Ovary (tissue), 9 donors: ENCODE results near the gene LAYN. TPM values are rescaled to one million over a fixed set of nuclear protein-coding genes. Genes with fewer than 3 reads are reported as not detected.

Experiments used
- DNase-seq, 5 donors: peaks; one replicate each; pipeline ENCODE4 v3.0.0-alpha.2; 2019 to 2020
- H3K27ac ChIP-seq, 2 donors: fragments of 200-600 bp; one replicate each; pipeline versions ENCODE4 v1.5.1 to v1.8.0; 2019 to 2022
- H3K27me3 ChIP-seq: fragments of 200-600 bp; one replicate; pipeline ENCODE4 v1.8.0; 2022
- H3K36me3 ChIP-seq: fragments of 200-600 bp; sonication (generic); one replicate; pipeline ENCODE4 v1.5.1; 2019
- H3K4me1 ChIP-seq: one replicate; pipeline ENCODE4 v1.8.1; 2013; ENCODE audit warnings: mild to moderate bottlenecking, moderate library complexity; ENCODE audit not compliant: insufficient read depth
- H3K4me3 ChIP-seq: fragments of 200-600 bp; sonication (generic); one replicate; pipeline ENCODE4 v1.5.1; 2017
- H3K9me3 ChIP-seq, 2 donors: fragments of 200-600 bp in 1 of 2; sonication (generic) in 1 of 2; one replicate each; pipeline versions ENCODE4 v1.5.1 to v1.8.1; 2013 to 2019; ENCODE audit warnings: mild to moderate bottlenecking in 1 of 2, moderate library complexity in 1 of 2
- CTCF ChIP-seq, 3 donors: fragments of 450-650 bp in 2 of 3; fragments of 200-600 bp in 1 of 3; IDR thresholded peaks; one replicate each; pipeline versions ENCODE4 v1.5.1 to v1.8.0; 2016 to 2022; ENCODE audit warnings: antibody characterized with exemption in 3 of 3, mild to moderate bottlenecking in 1 of 3
- EP300 ChIP-seq: sonication (generic); formaldehyde crosslinking; IDR thresholded peaks from one replicate; pipeline ENCODE4 v1.6.1; 2017; ENCODE audit warnings: antibody characterized with exemption
- POLR2A ChIP-seq: fragments of 450-650 bp; IDR thresholded peaks from one replicate; pipeline ENCODE4 v1.6.1; 2017; ENCODE audit warnings: antibody characterized with exemption, mild to moderate bottlenecking, moderate library complexity
- WGBS, 3 donors: extraction: QIAGEN DNeasy Blood & Tissue Kit in 1 of 3; methylation state at CpG; one replicate each; pipeline versions ENCODE4 v1.1.5 to v1.1.7; 2013 to 2017; 5-methylcytosine and 5-hydroxymethylcytosine counted together
- intact Hi-C, 4 donors: fragments of 100-400 bp; cut with DNase I; formaldehyde crosslinking; loops; one replicate each; pipeline versions ENCODE4 v1.11.0 to v1.15.1; 2022 to 2023
- polyA plus RNA-seq, 2 donors: library from polyadenylated mRNA; stranded (reverse); fragments of 200-250 nt in 1 of 2; fragments of 350-450 nt in 1 of 2; fragmentation: Illumina TruSeq in 1 of 2; extraction: RNeasy Lipid Tissue Mini Kit (QIAGEN cat#74804) in 1 of 2; gene quantifications; one replicate each; pipeline ENCODE4 v1.2.3, GENCODE V29; 2013 to 2014
- total RNA-seq, 7 donors: library from RNA; depleted of rRNA in 2 of 7; stranded (reverse); fragments of >200 nt in 2 of 7; fragmentation: NEBNext Ultra II Directional in 3 of 7; extraction: Animal tissue kit (Norgen Biotek cat#: 25700) in 3 of 7; gene quantifications; one replicate each; pipeline versions ENCODE4 v1.1.0 to v1.2.4, GENCODE V29; 2016 to 2023
- donor health status: DM: no; HTN: no; CAD: no; lungs with moderate emphysema.
- donor health status: DM: no; HTN: no; CAD: no.
- donor health status: Bipolar disorder and iron deficiency.
- donor health status: DM: yes; HTN: yes; CAD: no.
- donor health status: DM: no; HTN: no; CAD: no.
- donor health status: DM: yes; HTN: yes; CAD: no.

LAYN gene
- total and polyA plus RNA-seq, 9 donors = 17.8 to 45.7 (median 29.1) TPM

GRCh38 chr11:111521135-111521534 lies 19.4 kb upstream of the LAYN start:
- TF ChIP-seq EP300 (no peak), POLR2A (no peak), CTCF (IDR thresholded peaks at IDR 0.05) (no peak)
- Histone ChIP-seq H3K9me3 (no peaks in the 10 kb centered on the region), H3K4me1 (no peaks in the 10 kb centered on the region), H3K27ac (no peak overlapping the region), H3K4me3 (no peak overlapping the region), H3K36me3 (no peaks in the 10 kb centered on the region), H3K27me3 (no peaks in the 10 kb centered on the region)
- DNase-seq = no peak
- 62 to 77% (median 69%) methylated on average over 2 of the region's 2 CpGs for WGBS, 3 donors
- intact Hi-C loops = no loop called here

DNA sequence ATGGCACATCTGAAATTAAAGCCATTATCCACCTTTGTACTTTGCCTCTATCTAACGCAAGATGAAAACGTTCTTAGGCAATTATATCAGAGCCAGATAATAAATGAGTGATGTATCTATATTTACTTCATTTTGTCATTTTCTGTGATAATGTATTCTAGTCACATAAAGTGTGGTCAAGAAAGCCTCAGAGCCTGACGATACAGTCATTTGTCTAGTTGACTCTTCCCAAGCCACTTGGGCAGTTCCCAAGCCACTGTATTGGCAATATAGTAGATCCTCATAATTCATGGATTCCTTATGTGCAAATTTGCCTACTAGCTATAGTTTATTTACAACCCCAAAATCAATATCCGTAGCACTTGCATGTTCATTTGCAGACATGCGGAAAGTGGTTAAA lies 18.1 kb upstream of the LAYN start:
- no peak for DNase-seq
- Histone ChIP-seq H3K4me1 (no peaks in the 10 kb centered on the region), H3K27me3 (no peaks in the 10 kb centered on the region), H3K9me3 (no peaks in the 10 kb centered on the region), H3K4me3 (no peak overlapping the region), H3K27ac (no peak overlapping the region), H3K36me3 (no peaks in the 10 kb centered on the region)
- 81 to 84% (median 84%) methylated on average over 5 of the region's 5 CpGs for WGBS, 3 donors
- intact Hi-C loops = no loop called here
- no peak for TF ChIP-seq EP300
- no peak for TF ChIP-seq POLR2A
- no peak for TF ChIP-seq CTCF (IDR thresholded peaks at IDR 0.05)

DNA sequence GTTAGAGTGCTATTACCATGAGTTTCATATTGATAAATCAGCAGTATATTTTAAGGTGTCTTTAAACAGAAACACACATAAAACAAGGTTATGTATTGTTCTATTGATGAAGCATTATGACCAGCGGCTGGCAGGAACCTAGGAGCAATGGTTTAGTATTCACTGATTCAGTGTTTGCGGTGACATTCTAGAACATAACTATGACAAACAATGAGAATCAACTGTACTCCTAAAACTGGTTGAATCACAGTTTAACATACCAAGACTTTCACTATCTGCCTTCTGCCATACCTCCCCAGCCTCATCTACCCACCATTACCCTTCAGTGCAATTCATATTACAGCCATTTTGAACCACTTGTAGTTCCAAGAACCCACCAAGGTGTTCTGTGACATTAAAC lies 17.2 kb upstream of the LAYN start:
- no peak for DNase-seq
- WGBS, 3 donors = 89 to 97% (median 90%) methylated on average over 2 of the region's 2 CpGs
- Histone ChIP-seq H3K4me1 (no peaks in the 10 kb centered on the region), H3K27me3 (no peaks in the 10 kb centered on the region), H3K4me3 (no peak overlapping the region), H3K27ac (no peak overlapping the region), H3K36me3 (no peaks in the 10 kb centered on the region), H3K9me3 (no peaks in the 10 kb centered on the region)
- TF ChIP-seq CTCF (IDR thresholded peaks at IDR 0.05) (no peak), EP300 (no peak), POLR2A (no peak)
- intact Hi-C loops = no loop called here

DNA sequence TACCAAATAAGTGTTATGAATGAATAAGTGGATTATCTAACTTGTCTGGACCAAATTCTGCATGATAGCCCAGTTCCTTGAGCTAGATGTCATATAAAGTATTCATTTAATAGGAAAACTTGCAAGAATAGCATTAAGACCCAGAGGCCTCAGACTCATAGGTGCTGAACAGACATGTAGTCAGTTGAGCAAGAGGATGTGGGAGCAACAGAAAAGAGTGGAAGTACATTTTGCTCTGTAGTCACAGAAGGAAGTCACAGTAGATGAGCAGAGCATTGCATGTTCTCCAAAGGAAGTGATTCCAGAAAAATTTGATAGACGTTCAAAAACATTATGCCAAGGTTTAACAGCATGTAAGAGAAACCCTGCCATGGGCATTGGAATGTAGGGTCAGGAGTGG lies 16.5 kb upstream of the LAYN start:
- intact Hi-C loops = no loop called here
- DNase-seq = no peak
- Histone ChIP-seq H3K36me3 (no peaks in the 10 kb centered on the region), H3K4me1 (no peaks in the 10 kb centered on the region), H3K9me3 (no peaks in the 10 kb centered on the region), H3K27me3 (no peaks in the 10 kb centered on the region), H3K4me3 (no peak overlapping the region), H3K27ac (no peak overlapping the region)
- WGBS, 3 donors = 55 to 66% (median 63%) methylated on average over 1 of the region's 1 CpG
- TF ChIP-seq CTCF (IDR thresholded peaks at IDR 0.05) = no peak
- TF ChIP-seq EP300 = no peak
- no peak for TF ChIP-seq POLR2A

- TF ChIP-seq CTCF (IDR thresholded peaks at IDR 0.05) (no peak), POLR2A (no peak), EP300 (no peak)
- Histone ChIP-seq H3K36me3 (no peaks in the 10 kb centered on the region), H3K27me3 (no peaks in the 10 kb centered on the region), H3K4me3 (no peak overlapping the region), H3K4me1 (no peaks in the 10 kb centered on the region), H3K27ac (no peak overlapping the region), H3K9me3 (no peaks in the 10 kb centered on the region)
- no peak for DNase-seq
- 86 to 90% (median 89%) methylated on average over 1 of the region's 1 CpG for WGBS, 3 donors
- intact Hi-C loops = no loop called here
Observed at GRCh38 chr11:111525456-111525855, 15.1 kb upstream of the LAYN start.
